ENCODE measurements around the gene THRB.

The THRB gene

GRCh38 chr3:24374801-24375200 lies 119.8 kb downstream of the THRB start:
- DNase-seq (ENCODE audit: low read depth) = no peak

GRCh38 chr3:24373198-24373959 lies 121.3 kb downstream of the THRB start:
- no peak for DNase-seq (ENCODE audit: low read depth)

GRCh38 chr3:24372559-24373197 lies 122.0 kb downstream of the THRB start:
- DNase-seq (ENCODE audit: low read depth) = no peak

GRCh38 chr3:24370352-24371090 lies 124.1 kb downstream of the THRB start:
- no peak for DNase-seq (ENCODE audit: low read depth)

- no peak for DNase-seq (ENCODE audit: low read depth)
These were observed 126.0 kb downstream of the THRB start for GRCh38 chr3:24368605-24369004.

GRCh38 chr3:24367664-24368264 lies 126.9 kb downstream of the THRB start:
- peak; percentile 14 for DNase-seq (ENCODE audit: low read depth)

GRCh38 chr3:24367216-24367615 lies 127.4 kb downstream of the THRB start:
- DNase-seq (ENCODE audit: low read depth) = no peak

GRCh38 chr3:24365168-24365567 lies 129.5 kb downstream of the THRB start:
- peak; percentile 87 for DNase-seq (ENCODE audit: low read depth)

- no peak for DNase-seq (ENCODE audit: low read depth)
These were observed 130.3 kb downstream of the THRB start for GRCh38 chr3:24364359-24364758.

GRCh38 chr3:24363242-24363641 lies 131.4 kb downstream of the THRB start:
- DNase-seq (ENCODE audit: low read depth) = peak; percentile 63

- DNase-seq (ENCODE audit: low read depth) = no peak
These were observed 133.0 kb downstream of the THRB start for GRCh38 chr3:24361623-24362022.

- no peak for DNase-seq (ENCODE audit: low read depth)
These were observed 133.7 kb downstream of the THRB start for GRCh38 chr3:24360957-24361356.

- peak; percentile 13 for DNase-seq (ENCODE audit: low read depth)
These were observed 134.8 kb downstream of the THRB start for GRCh38 chr3:24359645-24360462.

GRCh38 chr3:24359102-24359501 lies 135.5 kb downstream of the THRB start:
- DNase-seq (ENCODE audit: low read depth) = no peak

GRCh38 chr3:24357635-24358034 lies 137.0 kb downstream of the THRB start:
- no peak for DNase-seq (ENCODE audit: low read depth)

GRCh38 chr3:24355806-24356205 lies 138.8 kb downstream of the THRB start:
- no peak for DNase-seq (ENCODE audit: low read depth)

GRCh38 chr3:24354230-24354629 lies 140.4 kb downstream of the THRB start:
- DNase-seq (ENCODE audit: low read depth) = no peak

- no peak for DNase-seq (ENCODE audit: low read depth)
These were observed 141.6 kb downstream of the THRB start for GRCh38 chr3:24352893-24353553.

- DNase-seq (ENCODE audit: low read depth) = peak; percentile 23
These were observed 142.7 kb downstream of the THRB start for GRCh38 chr3:24351779-24352469.

GRCh38 chr3:24349367-24350019 lies 145.2 kb downstream of the THRB start:
- DNase-seq (ENCODE audit: low read depth) = no peak

Measured in fibroblast of gingiva (primary cell).